Kidney glomerular epithelial cell (primary cell): ENCODE data around the gene GCC1.

Source experiments
- DNase-seq: peaks from one replicate; lab custom pipeline; 2025; lab: John Stamatoyannopoulos, UW

GCC1 gene

GRCh38 chr7:127536741-127537140 is 48.7 kb downstream of the GCC1 start:
- no peak for DNase-seq

DNA sequence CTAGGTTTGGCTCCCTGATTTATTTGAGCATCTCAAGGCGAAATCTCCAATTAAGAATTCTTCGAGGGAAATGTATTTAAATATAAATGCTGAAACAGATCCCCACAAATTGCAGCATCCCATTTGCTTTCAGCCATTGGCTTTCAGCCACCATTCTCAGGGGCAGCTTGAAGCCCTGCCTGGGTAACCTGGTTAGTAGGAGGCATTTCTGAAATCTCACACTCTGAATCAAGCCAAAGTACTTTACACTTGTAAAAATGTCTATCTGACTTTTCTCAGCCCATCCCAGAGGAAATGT is 49.1 kb downstream of the GCC1 start:
- DNase-seq: no peak

- no peak for DNase-seq
Observed at GRCh38 chr7:127535546-127536393, 49.6 kb downstream of the GCC1 start.

DNA sequence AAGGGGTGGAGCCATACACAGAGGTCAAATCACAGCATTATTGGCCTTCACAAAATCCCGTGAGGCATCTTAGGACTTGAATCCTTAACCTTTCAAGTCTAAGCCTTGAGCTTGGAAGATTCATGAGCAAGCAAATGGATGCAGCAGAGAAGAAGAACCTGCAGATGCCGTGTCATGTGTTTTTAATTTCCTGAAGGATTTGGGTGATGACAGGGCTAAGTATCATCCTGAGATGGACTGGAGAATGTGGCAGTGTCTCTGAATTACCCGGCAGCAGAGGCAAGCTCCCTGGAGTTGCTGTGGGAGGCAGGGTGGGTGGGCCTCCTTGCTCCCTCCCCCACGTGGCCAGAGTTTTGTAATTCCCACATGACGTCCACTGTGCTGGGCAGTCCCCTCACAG is 50.8 kb downstream of the GCC1 start:
- DNase-seq: no peak

GRCh38 chr7:127532736-127533135 is 52.7 kb downstream of the GCC1 start:
- DNase-seq: no peak

GRCh38 chr7:127532151-127532550 is 53.2 kb downstream of the GCC1 start:
- DNase-seq: no peak
